H9 (cell line): Measurements from ENCODE around the gene TOMM22. TPM values are rescaled to one million over a fixed set of nuclear protein-coding genes. Genes with fewer than 3 reads are reported as not detected.

Experiments
- DNase-seq: peaks from one replicate; pipeline ENCODE4 v3.0.0-alpha.2; 2017
- H2AFZ ChIP-seq: one replicate; pipeline ENCODE4 v1.6.1; 2013; ENCODE audit warnings: mild to moderate bottlenecking, low read length, control low read depth, moderate library complexity
- H2AK5ac ChIP-seq: 2 replicates; pipeline ENCODE4 v1.6.1; 2013; ENCODE audit warnings: low read length, control low read depth, mixed read lengths; ENCODE audit not compliant: insufficient read length
- H2BK120ac ChIP-seq: one replicate; pipeline ENCODE4 v1.6.1; 2013; ENCODE audit warnings: low read depth, mild to moderate bottlenecking, low read length, control low read depth, inconsistent platforms; ENCODE audit not compliant: poor library complexity, severe bottlenecking
- H2BK12ac ChIP-seq: 2 replicates; pipeline ENCODE4 v1.6.1; 2013; ENCODE audit warnings: low read length, control low read depth, mixed read lengths, low read depth; ENCODE audit not compliant: insufficient read length
- H2BK15ac ChIP-seq: 2 replicates; pipeline ENCODE4 v1.6.1; 2013; ENCODE audit warnings: low read depth, low read length, control low read depth
- H2BK20ac ChIP-seq: one replicate; pipeline ENCODE4 v1.6.1; 2013; ENCODE audit warnings: low read depth, mild to moderate bottlenecking, low read length, control low read depth, inconsistent platforms; ENCODE audit not compliant: poor library complexity, severe bottlenecking
- H2BK5ac ChIP-seq: 2 replicates; pipeline ENCODE4 v1.6.1; 2013; ENCODE audit warnings: low read length, control low read depth, mixed read lengths; ENCODE audit not compliant: insufficient read length
- H3K14ac ChIP-seq: 2 replicates; pipeline ENCODE4 v1.6.1; 2013; ENCODE audit warnings: low read length, control low read depth; ENCODE audit not compliant: insufficient read depth
- H3K18ac ChIP-seq: 2 replicates; pipeline ENCODE4 v1.6.1; 2013; ENCODE audit warnings: low read depth, mild to moderate bottlenecking, mixed read lengths, low read length, control low read depth; ENCODE audit not compliant: insufficient read length
- H3K23ac ChIP-seq: 2 replicates; pipeline ENCODE4 v1.6.1; 2013; ENCODE audit warnings: low read length, control low read depth, mixed read lengths, low read depth; ENCODE audit not compliant: insufficient read length
- H3K23me2 ChIP-seq: 2 replicates; pipeline ENCODE4 v1.6.1; 2013; ENCODE audit warnings: low read depth, mild to moderate bottlenecking, mixed read lengths, low read length, control low read depth; ENCODE audit not compliant: insufficient read length, poor library complexity, severe bottlenecking
- H3K27ac ChIP-seq: 2 replicates; pipeline ENCODE4 v1.5.1; 2013; ENCODE audit warnings: low read length, control low read depth, mixed read lengths, low read depth; ENCODE audit not compliant: insufficient read length
- H3K27me3 ChIP-seq: 2 replicates; pipeline ENCODE4 v1.6.1; 2013; ENCODE audit warnings: low read length, control low read depth, inconsistent platforms; ENCODE audit not compliant: insufficient read depth
- H3K4ac ChIP-seq: 2 replicates; pipeline ENCODE4 v1.6.1; 2013; ENCODE audit warnings: low read depth, mild to moderate bottlenecking, control low read depth, inconsistent platforms, low read length, moderate library complexity
- H3K4me1 ChIP-seq: 2 replicates; pipeline ENCODE4 v1.6.1; 2013; ENCODE audit warnings: low read length, control low read depth, inconsistent platforms; ENCODE audit not compliant: insufficient read depth
- H3K4me2 ChIP-seq: 2 replicates; pipeline ENCODE4 v1.6.1; 2013; ENCODE audit warnings: low read length, control low read depth, mixed read lengths; ENCODE audit not compliant: insufficient read length, insufficient read depth
- H3K56ac ChIP-seq: 2 replicates; pipeline ENCODE4 v1.6.1; 2013; ENCODE audit warnings: low read depth, mild to moderate bottlenecking, mixed read lengths, low read length, control low read depth; ENCODE audit not compliant: insufficient read length
- H3K79me1 ChIP-seq: 2 replicates; pipeline ENCODE4 v1.6.1; 2013; ENCODE audit warnings: low read depth, mild to moderate bottlenecking, moderate library complexity, low read length, control low read depth, inconsistent platforms; ENCODE audit not compliant: insufficient read depth, poor library complexity, severe bottlenecking
- H3K79me2 ChIP-seq: 2 replicates; pipeline ENCODE4 v1.6.1; 2013; ENCODE audit warnings: low read length, control low read depth, inconsistent platforms; ENCODE audit not compliant: insufficient read depth
- H3K9ac ChIP-seq: 2 replicates; pipeline ENCODE4 v1.6.1; 2013; ENCODE audit warnings: low read length, control low read depth, mixed read lengths; ENCODE audit not compliant: insufficient read length; ENCODE audit errors: extremely low read depth
- H3K9me3 ChIP-seq: one replicate; pipeline ENCODE4 v1.6.1; 2013; ENCODE audit warnings: low read depth, low read length, inconsistent platforms; ENCODE audit not compliant: control insufficient read depth
- H3T11ph ChIP-seq: one replicate; pipeline ENCODE4 v1.6.1; 2013; ENCODE audit warnings: mild to moderate bottlenecking, low read length, control low read depth, inconsistent platforms
- H4K20me1 ChIP-seq: one replicate; pipeline ENCODE4 v1.6.1; 2013; ENCODE audit not compliant: control insufficient read depth, insufficient read length, insufficient read depth
- H4K5ac ChIP-seq: 2 replicates; pipeline ENCODE4 v1.6.1; 2013; ENCODE audit warnings: low read depth, mild to moderate bottlenecking, mixed read lengths, low read length, control low read depth; ENCODE audit not compliant: insufficient read length
- H4K8ac ChIP-seq: replicated peaks from 2 replicates; pipeline ENCODE4 v1.6.1; 2013; ENCODE audit warnings: low read length, control low read depth, mixed read lengths, low read depth; ENCODE audit not compliant: insufficient read length
- H4K91ac ChIP-seq: 2 replicates; pipeline ENCODE4 v1.6.1; 2013; ENCODE audit warnings: low read depth, mild to moderate bottlenecking, moderate library complexity, mixed read lengths, low read length, control low read depth; ENCODE audit not compliant: insufficient read length
- H3K27ac Mint-ChIP-seq, 3 experiments: 2 replicates in 2 of 3; 3 replicates in 1 of 3; pipeline ENCODE4 v1.8.0; 2020 to 2021; ENCODE audit warnings: mixed read lengths in 3 of 3, mild to moderate bottlenecking in 1 of 3, moderate library complexity in 1 of 3
- H3K27me3 Mint-ChIP-seq: 2 replicates; pipeline ENCODE4 v1.8.0; 2021; ENCODE audit warnings: low read depth, mild to moderate bottlenecking, moderate library complexity, mixed read lengths
- H3K36me3 Mint-ChIP-seq, 3 experiments: 2 replicates in 2 of 3; 3 replicates in 1 of 3; pipeline ENCODE4 v1.8.0; 2020 to 2021; ENCODE audit warnings: low read depth in 3 of 3, mixed read lengths in 3 of 3; ENCODE audit not compliant: insufficient read depth in 1 of 3
- H3K4me1 Mint-ChIP-seq, 2 experiments: 2 replicates each; pipeline ENCODE4 v1.8.0; 2020; ENCODE audit warnings: mixed read lengths in 2 of 2
- H3K4me3 Mint-ChIP-seq, 2 experiments: 2 replicates in 1 of 2; 3 replicates in 1 of 2; pipeline ENCODE4 v1.8.0; 2020 to 2021; ENCODE audit warnings: mild to moderate bottlenecking in 2 of 2, mixed read lengths in 2 of 2, moderate library complexity in 1 of 2
- H3K9me3 Mint-ChIP-seq, 2 experiments: 2 replicates in 1 of 2; 3 replicates in 1 of 2; pipeline ENCODE4 v1.8.0; 2020; ENCODE audit warnings: mild to moderate bottlenecking in 2 of 2, mixed read lengths in 2 of 2, moderate library complexity in 1 of 2
- WGBS: extraction: QIAGEN DNeasy Blood & Tissue Kit; methylation state at CpG from one replicate; pipeline ENCODE4 v1.1.7; 2013; ENCODE audit warnings: missing lambda C conversion rate, low lambda C conversion rate, mixed read lengths; ENCODE audit not compliant: insufficient read length; ENCODE audit errors: extremely low coverage; 5-methylcytosine and 5-hydroxymethylcytosine counted together
- total RNA-seq: library from RNA; stranded (reverse); gene quantifications from 2 replicates; pipeline ENCODE4 v1.2.1, GENCODE V29; 2021
- TF ChIP-seq, protein P1 (sequence below): fragments of 200-600 bp; sonication (generic); conservative IDR thresholded peaks from 3 replicates; pipeline ENCODE4 v1.8.0; 2021; ENCODE audit warnings: antibody characterized with exemption, mild to moderate bottlenecking

TOMM22 gene
- total RNA-seq, 1 experiment from 2014 or later, result 128 TPM

GRCh38 chr22:38696606-38697424 is 15.1 kb downstream of the TOMM22 start:
- DNase-seq, result no peak
- Histone ChIP-seq H4K20me1 (no peaks in the 10 kb centered on the region), H2BK12ac (no peak overlapping the region), H3K14ac (no peak overlapping the region), H3K18ac (no peak overlapping the region), H3K9me3 (no peaks in the 10 kb centered on the region), H3K23me2 (peaks cover 10% of the 10 kb centered on the region), H2AK5ac (no peak overlapping the region), H3K79me2 (peaks cover 9% of the 10 kb centered on the region), H4K8ac (no peak overlapping the region), H3K4me1 (peaks cover 5% of the 10 kb centered on the region), H3K4ac (no peak overlapping the region), H3K56ac (no peak overlapping the region), H2BK20ac (no peak overlapping the region), H3K23ac (no peak overlapping the region), H2BK15ac (no peak overlapping the region), H3K79me1 (peaks cover 3% of the 10 kb centered on the region), H3K9ac (no peak overlapping the region), H4K91ac (no peak overlapping the region), H3T11ph (no peak overlapping the region), H3K4me2 (no peak overlapping the region), H2AFZ (no peak overlapping the region), H3K27ac (no peak overlapping the region), H2BK5ac (no peak overlapping the region), H4K5ac (no peak overlapping the region), H3K27me3 (no peaks in the 10 kb centered on the region), H2BK120ac (no peak overlapping the region)
- TF ChIP-seq, protein P1, sequence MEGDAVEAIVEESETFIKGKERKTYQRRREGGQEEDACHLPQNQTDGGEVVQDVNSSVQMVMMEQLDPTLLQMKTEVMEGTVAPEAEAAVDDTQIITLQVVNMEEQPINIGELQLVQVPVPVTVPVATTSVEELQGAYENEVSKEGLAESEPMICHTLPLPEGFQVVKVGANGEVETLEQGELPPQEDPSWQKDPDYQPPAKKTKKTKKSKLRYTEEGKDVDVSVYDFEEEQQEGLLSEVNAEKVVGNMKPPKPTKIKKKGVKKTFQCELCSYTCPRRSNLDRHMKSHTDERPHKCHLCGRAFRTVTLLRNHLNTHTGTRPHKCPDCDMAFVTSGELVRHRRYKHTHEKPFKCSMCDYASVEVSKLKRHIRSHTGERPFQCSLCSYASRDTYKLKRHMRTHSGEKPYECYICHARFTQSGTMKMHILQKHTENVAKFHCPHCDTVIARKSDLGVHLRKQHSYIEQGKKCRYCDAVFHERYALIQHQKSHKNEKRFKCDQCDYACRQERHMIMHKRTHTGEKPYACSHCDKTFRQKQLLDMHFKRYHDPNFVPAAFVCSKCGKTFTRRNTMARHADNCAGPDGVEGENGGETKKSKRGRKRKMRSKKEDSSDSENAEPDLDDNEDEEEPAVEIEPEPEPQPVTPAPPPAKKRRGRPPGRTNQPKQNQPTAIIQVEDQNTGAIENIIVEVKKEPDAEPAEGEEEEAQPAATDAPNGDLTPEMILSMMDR, result no peak
- Mint-ChIP-seq H3K9me3 (no peaks in the 10 kb centered on the region), H3K4me3 (no peak overlapping the region), H3K27ac (peak overlapping the region in 2 of 3 experiments; percentile 0 to 1; a peak in 3 of 7 replicates), H3K36me3 (peaks cover 7 to 28% (median 23%) of the 10 kb centered on the region in 3 experiments; a peak in 6 of 7 replicates), H3K4me1 (peaks cover 37 to 41% of the 10 kb centered on the region in 2 experiments), H3K27me3 (no peaks in the 10 kb centered on the region; the same call in 1 of the 2 replicates)
- no CpG with 5 or more reads among the region's 3 CpGs for WGBS
